Measurements from ENCODE around the gene UNCX. TPM values are rescaled to one million over a fixed set of nuclear protein-coding genes. Genes with fewer than 3 reads are reported as not detected.
"Not testable (repeated sequence)": the region's sequence is repeated elsewhere in the genome, so short reads cannot be mapped to it uniquely, and the experiment has no call there.

The UNCX gene
- total and polyA plus RNA-seq, 12 donors: not detected

- no peaks in the 10 kb centered on the region for H3K9me3 ChIP-seq (replicated peaks in 1 of 3)
- no peak overlapping the region for H3K4me3 ChIP-seq
- H3K4me1 ChIP-seq (replicated peaks in 1 of 2): no peaks in the 10 kb centered on the region
- no peaks in the 10 kb centered on the region for H3K36me3 ChIP-seq (replicated peaks in 1 of 2)
- DNase-seq: no peak
- TF ChIP-seq POLR2A (IDR thresholded peaks at IDR 0.05) (no peak), CTCF (IDR thresholded peaks at IDR 0.05) (no peak)
- intact Hi-C loops (cut with DNase I): no loop called here
- peaks cover 34% of the 10 kb centered on the region for H3K27me3 ChIP-seq
- H3K27ac ChIP-seq: no peak overlapping the region
- 67 to 80% (median 68%) methylated on average over 49 to 61 of the region's 61 CpGs for WGBS, 4 donors
Measured at GRCh38 chr7:1275451-1276381, 43.0 kb downstream of the UNCX start.

GRCh38 chr7:1276626-1277175 lies 44.0 kb downstream of the UNCX start:
- DNase-seq: no peak
- Histone ChIP-seq H3K9me3 (replicated peaks in 1 of 3) (no peaks in the 10 kb centered on the region), H3K27ac (no peak overlapping the region), H3K27me3 (peaks cover 32% of the 10 kb centered on the region), H3K4me3 (no peak overlapping the region), H3K36me3 (replicated peaks in 1 of 2) (no peaks in the 10 kb centered on the region), H3K4me1 (replicated peaks in 1 of 2) (no peaks in the 10 kb centered on the region)
- WGBS, 4 donors: 84 to 90% (median 89%) methylated on average over 10 of the region's 10 CpGs
- intact Hi-C loops (cut with DNase I): no loop called here
- TF ChIP-seq POLR2A (IDR thresholded peaks at IDR 0.05): no peak

GRCh38 chr7:1278543-1278942 lies 45.9 kb downstream of the UNCX start:
- TF ChIP-seq POLR2A (IDR thresholded peaks at IDR 0.05) (no peak), CTCF (IDR thresholded peaks at IDR 0.05) (no peak)
- intact Hi-C loops (cut with DNase I): no loop called here
- no peak overlapping the region for H3K27ac ChIP-seq
- H3K4me1 ChIP-seq (replicated peaks in 1 of 2): no peaks in the 10 kb centered on the region
- WGBS, 4 donors: 82 to 93% (median 86%) methylated on average over 10 of the region's 10 CpGs
- H3K27me3 ChIP-seq: peaks cover 36% of the 10 kb centered on the region
- H3K36me3 ChIP-seq (replicated peaks in 1 of 2): no peaks in the 10 kb centered on the region
- H3K9me3 ChIP-seq (replicated peaks in 1 of 3): no peaks in the 10 kb centered on the region
- no peak for DNase-seq
- H3K4me3 ChIP-seq: no peak overlapping the region

GRCh38 chr7:1279041-1279440 lies 46.4 kb downstream of the UNCX start:
- H3K9me3 ChIP-seq (replicated peaks in 1 of 3): no peaks in the 10 kb centered on the region
- TF ChIP-seq POLR2A (IDR thresholded peaks at IDR 0.05) (no peak), CTCF (IDR thresholded peaks at IDR 0.05) (no peak)
- 61 to 72% (median 68%) methylated on average over 8 to 16 of the region's 16 CpGs for WGBS, 4 donors
- no peak for DNase-seq
- H3K27ac ChIP-seq: no peak overlapping the region
- H3K36me3 ChIP-seq (replicated peaks in 1 of 2): no peaks in the 10 kb centered on the region
- H3K4me3 ChIP-seq: no peak overlapping the region
- intact Hi-C loops (cut with DNase I): no loop called here
- no peaks in the 10 kb centered on the region for H3K4me1 ChIP-seq (replicated peaks in 1 of 2)
- peaks cover 39% of the 10 kb centered on the region for H3K27me3 ChIP-seq

- DNase-seq; H3K36me3 ChIP-seq (replicated peaks in 1 of 2); intact Hi-C loops (cut with DNase I); H3K4me1 ChIP-seq (replicated peaks in 1 of 2); H3K27ac ChIP-seq; H3K9me3 ChIP-seq (replicated peaks in 1 of 3); H3K4me3 ChIP-seq: not testable (repeated sequence)
- WGBS, 4 donors: 55 to 74% (median 59%) methylated on average over 4 of the region's 4 CpGs
- H3K27me3 ChIP-seq: peaks cover 36% of the 10 kb centered on the region
Measured at GRCh38 chr7:1279895-1280294, 47.2 kb downstream of the UNCX start.

Measured in adrenal gland (tissue), 12 donors.